ENCODE results near the gene EEF1AKMT4.

Gene EEF1AKMT4

DNA sequence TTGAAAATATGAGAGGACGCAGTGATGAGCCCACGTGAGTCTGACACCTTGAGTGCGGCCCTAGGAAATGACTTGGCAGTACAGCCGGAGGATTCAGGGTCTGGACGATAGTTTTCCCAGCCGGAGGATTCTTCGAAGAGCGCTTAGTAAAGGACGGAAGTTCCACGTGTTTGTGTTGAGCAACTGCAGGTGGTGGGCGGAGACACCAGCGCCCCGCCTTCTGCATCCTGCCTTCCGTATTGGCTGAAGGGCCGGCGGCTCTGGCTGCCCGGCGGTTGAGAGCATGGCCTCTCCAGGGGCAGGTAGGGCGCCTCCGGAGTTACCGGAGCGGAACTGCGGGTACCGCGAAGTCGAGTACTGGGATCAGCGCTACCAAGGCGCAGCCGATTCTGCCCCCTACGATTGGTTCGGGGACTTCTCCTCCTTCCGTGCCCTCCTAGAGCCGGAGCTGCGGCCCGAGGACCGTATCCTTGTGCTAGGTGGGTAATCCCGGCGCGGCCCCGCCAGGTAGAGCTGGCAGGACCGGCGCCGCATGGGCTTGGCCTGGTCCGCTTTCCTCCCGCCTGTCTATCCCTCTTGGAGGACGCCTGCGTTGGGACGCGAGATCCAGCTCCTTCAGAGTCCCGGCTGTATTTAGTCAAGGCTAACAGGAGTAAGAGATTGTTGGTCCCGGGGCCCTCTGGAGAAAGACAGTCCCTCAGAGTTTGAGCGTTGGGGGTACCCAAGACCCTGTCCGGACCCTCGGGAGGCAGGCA lies at the start of gene EEF1AKMT4:
Gene EEF1AKMT4 (plus strand): TSS at position 261 of the 755 bp plus-strand sequence. CDS start 23 bp downstream, at position 284.
- DNase-seq (ENCODE audit: low read depth), result peak; percentile 90

DNA sequence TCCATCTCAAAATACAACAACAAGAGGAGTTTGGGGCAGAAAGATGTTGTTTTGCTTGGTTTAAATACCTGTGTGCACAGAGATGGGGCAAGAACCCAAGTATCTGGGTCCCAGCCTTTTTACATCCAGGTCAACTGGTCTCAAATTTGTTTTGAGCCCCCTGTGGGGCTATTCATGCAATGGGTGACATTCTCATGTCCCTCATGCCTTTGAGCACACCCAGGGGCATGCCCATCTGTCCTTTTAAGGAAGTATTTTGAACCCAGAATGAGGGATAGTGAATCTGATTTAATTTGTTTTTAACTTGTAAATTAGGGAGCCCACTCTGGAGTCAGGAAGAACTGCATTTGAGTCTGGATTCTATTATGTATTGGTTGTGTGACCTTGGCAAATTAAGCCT lies 48.6 kb upstream of the EEF1AKMT4 start:
- no peak for DNase-seq (ENCODE audit: low read depth)

DNA sequence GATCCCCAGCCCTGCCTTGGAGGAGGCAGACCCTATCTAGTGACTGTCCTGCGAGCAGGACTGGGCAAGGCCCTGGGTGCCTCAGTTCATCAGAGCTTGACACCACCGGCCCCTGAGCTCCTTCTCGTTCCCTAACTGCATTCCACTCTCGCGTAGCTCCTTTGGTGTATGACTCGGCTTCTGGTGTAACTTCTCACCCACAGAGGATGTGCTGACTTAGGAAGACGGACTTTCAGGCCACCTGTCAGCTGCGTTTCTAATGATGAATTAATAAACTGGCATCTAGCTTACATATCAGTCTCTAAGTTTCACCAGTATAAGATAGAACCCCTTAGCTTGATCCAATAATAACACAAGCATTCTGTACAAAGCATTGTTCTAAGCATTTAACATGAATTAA lies 45.9 kb upstream of the EEF1AKMT4 start:
- DNase-seq (ENCODE audit: low read depth), result no peak

DNA sequence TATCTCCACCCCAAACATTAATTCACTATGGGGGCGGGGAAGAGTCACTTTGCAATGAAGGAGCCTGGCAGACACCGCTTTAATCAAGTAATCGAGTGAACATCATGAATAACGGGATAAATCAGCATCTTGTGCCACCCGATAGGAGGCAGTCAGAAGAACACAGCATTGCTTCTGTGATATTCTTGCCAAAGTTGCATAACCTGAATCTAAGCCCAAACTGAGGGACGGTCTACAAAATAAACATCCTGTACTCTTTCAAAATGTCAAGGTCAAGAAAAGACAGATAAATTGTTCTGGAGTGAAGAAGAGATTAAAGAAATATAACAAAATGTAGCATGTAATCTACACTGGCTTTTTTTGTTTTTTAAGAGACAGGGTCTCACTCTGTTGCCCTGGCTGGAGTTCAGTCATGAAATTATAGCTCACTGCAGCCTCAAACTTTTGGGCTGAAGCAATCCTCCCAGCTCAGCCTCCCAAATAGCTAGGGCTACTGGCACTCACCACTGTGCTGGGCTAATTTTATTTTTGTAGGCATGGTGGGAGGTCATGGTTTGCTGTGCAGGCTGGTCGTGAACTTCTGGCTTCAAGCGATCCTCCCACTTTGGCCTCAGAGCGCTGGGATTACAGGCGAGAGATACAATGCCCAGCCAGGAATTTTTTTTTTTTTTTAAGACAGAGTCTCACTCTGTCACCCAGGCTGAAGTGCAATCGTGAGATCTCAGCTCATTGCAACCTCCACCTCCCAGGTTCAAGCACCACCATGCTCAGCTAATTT lies 40.1 kb upstream of the EEF1AKMT4 start:
- no peak for DNase-seq (ENCODE audit: low read depth)

DNA sequence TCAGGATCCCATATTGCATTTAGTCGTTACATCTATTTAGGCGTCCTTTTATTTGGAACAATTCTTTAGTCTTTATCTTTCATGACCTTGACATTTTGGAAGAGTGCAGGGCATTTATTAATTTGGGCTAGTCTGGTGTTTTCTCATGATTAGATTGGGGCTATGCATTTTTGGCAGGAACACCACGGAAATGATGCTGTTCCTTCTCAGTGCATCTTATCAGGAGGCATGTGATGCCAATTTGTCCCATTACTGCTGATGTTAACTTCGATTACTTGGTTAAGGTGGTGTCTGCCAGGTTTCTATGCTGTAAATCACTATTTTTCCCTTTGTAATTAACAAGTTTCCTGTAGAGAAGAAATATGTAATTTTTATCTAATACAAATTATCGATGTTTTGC lies 38.2 kb upstream of the EEF1AKMT4 start:
- no peak for DNase-seq (ENCODE audit: low read depth)

DNA sequence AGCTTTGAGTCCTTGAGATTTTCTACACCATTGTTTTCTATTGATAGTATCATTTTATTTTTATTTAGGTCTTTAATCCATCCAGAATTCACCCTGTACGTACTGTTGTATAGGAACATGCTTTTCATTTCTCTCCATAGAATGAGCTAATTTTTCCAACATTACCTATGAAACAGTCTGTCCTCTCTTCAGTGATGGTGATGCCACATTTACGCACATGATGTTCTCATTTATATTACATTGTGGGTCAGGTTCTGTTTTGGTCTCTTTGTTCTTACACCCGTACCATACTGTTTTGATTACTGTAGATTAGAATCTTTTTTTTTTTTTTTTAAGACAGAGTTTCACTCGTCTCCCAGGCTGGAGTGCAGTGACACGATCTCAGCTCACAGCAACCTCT lies 37.8 kb upstream of the EEF1AKMT4 start:
- DNase-seq (ENCODE audit: low read depth), result no peak

DNA sequence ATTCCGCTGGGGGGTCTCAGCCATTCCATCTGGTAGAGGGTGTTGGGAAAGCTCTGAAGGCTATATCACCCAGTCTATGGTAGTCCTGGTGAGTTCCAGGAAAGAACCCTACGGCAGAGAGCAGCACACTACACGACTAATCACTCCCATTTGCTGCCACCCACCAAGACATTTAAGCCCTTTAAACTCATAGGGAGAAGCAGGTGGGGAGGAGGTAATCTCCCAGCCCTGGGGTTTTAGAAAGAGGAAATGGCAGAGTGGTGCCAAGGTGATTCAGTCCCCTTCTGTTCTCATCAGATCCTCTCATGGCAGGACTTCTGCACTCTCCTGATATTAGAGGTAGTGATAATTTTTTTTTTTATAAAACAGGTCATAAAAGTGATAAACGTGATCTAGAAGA lies 30.7 kb upstream of the EEF1AKMT4 start:
- no peak for DNase-seq (ENCODE audit: low read depth)

DNA sequence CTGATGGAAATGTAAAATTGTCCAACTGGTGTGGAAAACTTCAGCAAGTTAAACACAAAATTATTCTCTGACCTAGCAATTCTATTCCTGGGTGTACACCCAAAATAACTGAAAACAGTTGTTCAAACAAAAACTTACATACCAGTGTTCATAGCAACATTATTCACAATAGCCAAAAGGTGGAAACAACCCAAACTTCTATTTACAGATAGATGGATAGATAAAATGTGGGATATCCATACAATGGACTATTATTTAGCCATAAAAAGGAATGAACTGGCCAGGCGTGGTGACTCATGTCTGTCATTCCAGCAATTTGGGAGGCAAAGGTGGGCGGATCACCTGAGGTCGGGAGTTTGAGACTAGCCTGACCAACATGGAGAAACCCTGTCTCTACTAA lies 27.0 kb upstream of the EEF1AKMT4 start:
- no peak for DNase-seq (ENCODE audit: low read depth)

DNA sequence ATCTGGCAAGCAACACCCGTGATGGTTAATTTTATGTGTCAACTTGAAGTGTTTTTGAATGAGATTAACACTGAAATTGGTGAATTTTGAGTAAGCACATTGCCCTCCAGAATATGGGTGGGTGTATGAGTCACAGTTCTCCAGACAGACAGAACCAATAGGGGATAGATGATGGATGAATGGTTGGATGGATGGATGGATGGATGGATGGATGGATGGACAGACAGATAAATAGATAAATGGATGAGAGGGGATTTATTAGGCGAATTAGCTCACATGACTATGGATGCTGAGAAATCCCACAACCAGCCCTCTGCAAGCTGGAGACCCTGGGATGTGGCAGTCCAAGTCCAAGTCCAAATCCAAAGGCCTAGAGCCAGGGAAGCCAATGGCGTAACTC lies 25.5 kb upstream of the EEF1AKMT4 start:
- no peak for DNase-seq (ENCODE audit: low read depth)

DNA sequence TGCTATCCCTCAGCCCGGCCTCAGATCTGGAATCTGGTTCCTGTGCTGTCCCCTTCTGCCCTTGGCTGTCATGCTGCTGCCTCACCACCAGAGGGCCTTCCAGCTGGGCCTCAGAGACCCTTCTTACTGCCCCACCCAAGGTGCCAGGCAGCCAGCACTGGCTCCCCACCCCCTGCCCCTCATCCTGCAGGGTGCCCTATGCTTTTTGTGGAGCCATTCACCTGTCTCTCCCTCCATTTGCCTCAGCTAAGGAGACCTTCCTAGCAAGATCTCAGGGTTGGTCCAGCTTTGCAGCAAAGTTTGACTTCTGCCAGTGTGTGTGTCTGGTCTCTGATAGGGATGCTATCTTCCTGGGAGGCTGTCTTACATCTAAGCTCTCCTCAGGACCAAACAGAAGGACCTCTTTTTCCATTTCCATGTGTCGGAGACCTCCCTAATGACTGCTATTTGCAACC lies 22.0 kb upstream of the EEF1AKMT4 start:
- peak; percentile 32 for DNase-seq (ENCODE audit: low read depth)

DNA sequence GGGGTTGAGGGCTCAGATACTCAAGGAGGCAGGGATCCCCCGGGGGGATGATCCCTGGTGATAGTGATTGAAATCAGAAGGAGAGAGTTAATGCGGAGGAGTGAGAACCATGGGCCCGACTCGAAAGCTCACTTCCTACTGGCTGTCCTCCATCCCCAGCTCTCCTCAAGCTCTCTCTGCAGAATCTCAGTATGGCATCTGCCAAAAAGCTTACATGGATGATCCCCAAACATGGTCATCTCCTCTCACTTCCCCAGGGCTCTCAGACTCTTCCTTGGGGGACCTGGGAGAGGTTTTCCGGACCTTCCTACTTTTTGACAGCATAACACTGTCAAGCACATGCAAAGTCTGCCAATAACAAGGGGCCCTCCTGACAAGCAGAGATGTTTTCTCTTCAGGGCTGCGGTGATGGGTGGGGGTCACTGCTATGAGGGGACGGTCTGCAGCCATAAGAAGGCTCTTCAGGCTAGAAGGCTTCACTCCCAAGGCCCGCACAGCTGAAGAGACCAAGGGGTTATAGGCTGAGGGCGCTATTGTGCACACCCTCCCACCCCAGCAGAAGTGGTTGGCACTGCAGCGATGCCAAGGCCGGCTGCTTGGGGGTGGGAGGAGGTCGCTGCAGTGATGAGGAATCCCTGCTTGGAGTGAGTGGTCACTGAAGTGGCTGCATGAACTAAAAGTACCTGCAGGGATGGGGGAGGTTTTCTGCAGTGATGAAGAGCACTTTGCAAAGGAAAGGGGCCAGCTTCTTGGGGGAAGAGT lies 20.9 kb upstream of the EEF1AKMT4 start:
- DNase-seq (ENCODE audit: low read depth), result no peak

DNA sequence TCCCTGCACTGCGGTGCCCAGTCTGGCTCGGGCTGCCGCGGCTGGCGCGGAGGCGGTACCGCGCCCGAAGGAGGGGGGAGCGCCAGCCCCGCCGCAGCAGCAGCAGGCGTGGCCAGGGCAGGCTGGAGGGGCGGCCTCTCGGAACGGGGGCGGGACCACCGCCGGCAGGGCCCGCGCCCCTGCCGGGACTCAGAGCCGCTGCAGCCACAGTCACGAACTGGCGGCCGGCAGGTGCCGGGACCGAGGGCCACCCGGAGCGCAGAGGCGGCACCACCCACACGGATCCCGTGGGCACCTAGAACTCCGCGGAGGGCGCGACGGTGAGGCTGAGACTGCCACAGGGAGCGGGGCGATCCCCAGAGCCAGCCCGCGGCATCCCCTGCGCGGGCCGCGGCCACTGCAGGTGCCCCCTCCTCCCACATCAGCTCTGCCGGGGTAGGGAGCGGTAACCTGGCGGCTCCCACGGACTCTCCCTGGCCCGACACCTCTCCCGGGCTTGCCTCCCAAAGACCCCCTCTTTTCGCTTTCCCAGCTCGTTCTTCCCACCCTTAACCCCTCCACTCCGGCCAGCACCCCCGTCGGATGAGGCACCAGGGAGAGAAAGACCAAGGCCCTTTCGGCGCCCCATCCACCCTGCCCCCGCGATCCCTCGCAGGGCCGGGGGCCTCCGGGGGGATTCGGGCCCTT lies 19.9 kb upstream of the EEF1AKMT4 start, which contains the start of gene VWA5B2:
Gene VWA5B2 (plus strand): TSS at position 192 of the 687 bp plus-strand sequence. CDS start 944 bp downstream, outside the sequence.
- peak; percentile 68 for DNase-seq (ENCODE audit: low read depth)

DNA sequence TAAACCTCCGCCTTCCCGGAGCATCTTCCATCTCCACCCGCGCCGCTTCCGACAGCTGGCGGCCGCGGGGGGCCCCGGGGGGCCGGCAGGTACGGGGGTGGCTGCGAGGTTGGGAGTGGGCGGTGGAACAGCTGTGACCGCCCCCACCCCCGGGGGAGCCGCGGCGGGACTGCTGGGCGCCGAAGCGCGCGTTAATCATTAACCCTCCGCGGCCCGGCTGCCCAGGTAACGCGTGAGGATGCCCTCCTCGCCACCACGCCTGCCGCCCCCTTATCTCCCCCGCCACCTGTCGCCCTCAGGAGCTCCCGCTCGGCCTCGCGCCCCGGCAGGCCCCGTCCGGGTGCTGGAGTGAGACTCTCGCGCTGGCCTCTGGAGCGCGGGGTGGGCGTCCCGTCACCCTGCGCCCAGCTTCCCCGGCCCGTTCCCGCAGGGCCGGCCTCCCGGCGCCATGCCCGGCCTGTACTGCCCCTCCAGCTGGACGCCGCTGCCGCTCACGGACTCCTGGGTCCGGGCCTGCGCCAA lies 19.3 kb upstream of the EEF1AKMT4 start:
- no peak for DNase-seq (ENCODE audit: low read depth)

DNA sequence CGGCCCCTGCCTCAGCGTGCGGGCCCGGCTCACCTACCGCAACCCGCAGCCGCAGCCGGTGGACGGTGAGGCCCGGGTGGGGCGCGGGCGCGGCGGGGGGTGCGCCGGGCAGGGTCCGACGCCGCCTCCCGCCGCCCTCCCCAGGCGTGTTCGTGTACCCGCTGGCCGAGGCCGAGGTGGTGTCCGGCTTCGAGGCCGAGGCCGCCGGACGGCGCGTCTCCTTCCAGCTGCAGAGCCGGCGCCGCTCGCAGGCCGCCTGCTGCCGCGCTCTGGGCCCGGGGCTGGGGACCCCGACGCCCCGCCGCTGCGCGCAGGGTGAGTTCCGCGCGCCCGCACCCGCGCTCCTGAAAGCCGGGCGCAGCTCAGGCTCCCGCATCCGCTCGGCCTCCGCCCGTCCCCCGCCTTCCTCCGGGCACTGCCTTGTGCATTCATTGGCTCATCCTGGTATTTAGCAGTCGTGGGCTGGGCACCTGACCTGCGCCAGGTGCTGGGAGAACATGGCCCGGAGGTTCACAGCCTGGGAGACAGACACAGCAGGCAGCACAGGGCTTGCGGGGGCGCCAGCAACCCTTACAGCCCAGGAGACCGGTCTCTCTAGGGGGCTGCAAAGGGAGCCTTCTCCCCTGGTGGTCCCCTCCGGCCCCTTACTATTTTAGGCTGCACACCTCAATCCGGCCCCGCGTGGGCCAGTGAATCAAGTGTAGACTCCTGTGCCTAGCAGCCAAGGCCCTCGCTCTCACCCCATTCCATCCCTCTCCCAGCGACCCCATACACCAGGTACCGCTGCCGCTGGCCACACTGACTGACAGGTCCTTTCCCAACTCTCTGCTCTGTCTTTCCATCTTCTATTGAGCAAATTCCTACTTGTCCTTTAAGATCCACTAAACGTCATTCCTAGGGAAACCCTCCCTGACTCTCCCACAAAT lies 18.6 kb upstream of the EEF1AKMT4 start:
- DNase-seq (ENCODE audit: low read depth), result no peak

DNA sequence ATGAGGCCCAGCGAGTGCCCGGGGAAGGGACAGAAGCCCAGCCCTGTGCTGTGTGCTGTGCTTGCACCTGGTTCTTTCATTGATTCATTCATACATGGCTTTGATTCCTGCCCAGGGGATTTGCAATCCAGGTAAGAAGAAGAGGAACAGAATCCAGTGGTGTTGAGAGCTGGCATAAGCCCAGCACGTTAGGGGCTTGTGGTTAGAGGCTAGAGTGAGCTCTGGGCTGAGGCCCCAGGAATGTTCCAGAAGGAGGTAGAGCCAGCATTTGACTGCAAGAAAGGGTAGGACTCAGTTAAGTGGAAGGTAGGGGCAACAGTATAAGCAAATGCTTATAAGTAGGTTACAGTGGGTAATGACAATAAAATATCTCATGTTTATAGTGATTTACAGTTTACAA lies 17.8 kb upstream of the EEF1AKMT4 start:
- DNase-seq (ENCODE audit: low read depth), result no peak

DNA sequence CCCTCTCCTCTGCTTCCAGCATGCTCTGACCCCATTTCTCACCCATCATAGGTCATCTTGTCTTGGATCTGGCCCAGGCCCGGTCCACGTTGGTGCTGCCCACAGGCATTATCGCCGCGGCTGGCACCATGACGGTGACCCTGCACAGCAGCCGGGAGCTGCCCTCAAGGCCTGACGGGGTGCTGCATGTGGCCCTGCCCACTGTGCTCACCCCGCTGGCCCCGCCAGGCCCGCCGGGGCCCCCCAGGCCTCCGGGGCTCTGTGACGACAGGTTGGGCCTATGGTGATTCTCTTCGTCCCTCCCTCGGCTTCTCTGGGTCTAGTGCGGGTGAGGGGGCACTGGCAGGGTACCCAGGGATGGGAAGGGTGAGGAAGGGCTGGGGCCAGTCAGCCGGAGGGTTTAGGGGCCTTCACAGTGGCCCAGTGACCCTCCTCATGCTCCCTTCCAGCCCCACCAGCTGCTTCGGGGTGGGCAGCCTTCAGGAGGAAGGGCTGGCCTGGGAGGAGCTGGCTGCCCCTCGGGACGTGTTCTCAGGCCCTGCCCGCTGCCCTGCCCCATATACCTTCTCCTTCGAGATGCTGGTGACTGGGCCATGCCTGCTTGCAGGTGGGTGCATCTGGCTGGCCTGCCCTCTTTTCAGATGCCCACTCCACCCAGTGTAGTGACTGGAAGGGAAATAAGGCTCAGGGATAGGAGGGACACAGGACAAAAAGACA lies 16.2 kb upstream of the EEF1AKMT4 start:
- DNase-seq (ENCODE audit: low read depth), result no peak

DNA sequence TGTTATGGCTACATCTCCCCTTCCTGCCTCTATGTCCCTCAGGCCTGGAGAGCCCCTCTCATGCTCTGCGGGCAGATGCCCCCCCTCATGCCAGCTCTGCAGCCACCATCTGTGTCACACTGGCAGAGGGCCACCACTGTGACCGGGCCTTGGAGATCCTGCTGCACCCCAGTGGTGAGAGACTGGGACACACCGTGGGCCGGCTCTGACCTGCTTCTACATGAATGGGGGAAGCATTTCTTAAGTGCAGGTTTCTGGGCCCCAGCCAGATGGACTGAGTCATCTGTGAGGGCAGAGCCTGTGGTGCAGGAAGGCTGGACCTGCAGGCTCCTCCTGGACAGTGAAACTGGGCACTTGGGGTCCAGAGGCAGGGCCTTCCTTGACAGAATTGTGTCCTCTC lies 15.2 kb upstream of the EEF1AKMT4 start:
- no peak for DNase-seq (ENCODE audit: low read depth)

DNA sequence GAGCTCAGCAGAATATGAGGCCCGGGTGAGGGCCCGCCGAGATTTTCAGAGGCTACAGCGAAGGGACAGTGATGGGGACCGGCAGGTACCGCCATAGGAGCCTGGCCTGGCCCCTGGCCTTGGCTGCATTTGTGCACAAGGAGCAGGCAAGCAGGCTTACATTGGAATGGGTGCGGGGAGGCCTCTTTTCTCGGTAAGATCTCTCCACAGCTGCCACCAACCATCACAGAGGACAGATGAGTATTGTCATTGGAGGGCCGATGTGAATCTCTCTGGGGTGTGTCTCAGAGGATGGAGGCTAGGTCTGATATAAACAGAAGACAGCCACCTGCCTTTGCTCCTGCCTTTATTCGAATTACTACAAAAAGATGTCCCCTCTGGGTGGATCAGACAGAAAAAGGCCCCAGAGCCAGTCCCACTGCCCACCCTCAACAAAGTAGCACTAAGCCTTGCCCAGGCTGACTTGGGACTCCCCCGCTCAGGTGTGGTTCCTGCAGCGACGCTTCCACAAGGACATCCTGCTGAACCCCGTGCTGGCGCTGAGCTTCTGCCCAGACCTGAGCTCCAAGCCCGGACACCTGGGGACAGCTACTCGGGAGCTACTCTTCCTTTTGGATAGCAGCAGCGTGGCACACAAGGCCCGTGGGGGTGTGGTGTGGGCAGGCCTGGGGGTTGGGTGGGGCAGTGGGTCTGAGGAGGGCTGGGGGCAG lies 14.6 kb upstream of the EEF1AKMT4 start:
- DNase-seq (ENCODE audit: low read depth), result no peak

DNA sequence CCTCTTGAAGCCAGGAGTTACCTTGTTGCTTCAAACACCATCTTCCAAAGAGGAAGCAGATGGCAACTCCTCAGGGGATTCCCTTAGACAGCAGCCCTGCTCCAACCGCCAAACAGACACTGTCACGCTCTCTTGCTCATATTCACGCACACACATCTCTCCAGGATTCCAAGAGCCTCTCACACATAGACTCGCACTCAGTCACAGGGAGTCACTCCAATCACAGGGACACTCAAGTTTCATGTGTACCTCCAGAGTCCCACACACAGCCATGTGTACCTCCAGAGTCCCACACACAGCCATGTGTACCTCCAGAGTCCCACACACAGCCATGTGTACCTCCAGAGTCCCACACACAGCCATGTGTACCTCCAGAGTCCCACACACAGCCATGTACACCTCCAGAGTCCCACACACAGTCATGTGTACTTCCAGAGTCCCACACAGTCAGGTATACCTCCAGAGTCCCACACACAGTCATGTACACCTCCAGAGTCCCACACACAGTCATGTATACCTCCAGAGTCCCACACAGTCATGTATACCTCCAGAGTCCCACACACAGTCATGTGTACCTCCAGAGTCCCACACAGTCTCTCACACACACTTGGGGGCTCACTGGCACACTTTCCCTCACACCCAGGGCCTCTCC lies 14.0 kb upstream of the EEF1AKMT4 start:
- no peak for DNase-seq (ENCODE audit: low read depth)
